HL-60 (cell line): Measurements from ENCODE around the gene KRT28.
"Not testable (repeated sequence)": the region's sequence is repeated elsewhere in the genome, so short reads cannot be mapped to it uniquely, and the experiment has no call there.

Source experiments
- DNase-seq, 2 experiments: peaks; one replicate each; pipeline ENCODE4 v3.0.0-alpha.2; 2010 to 2020; ENCODE audit warnings: low read depth in 1 of 2, low spot score in 1 of 2
- H3K27ac ChIP-seq: fragments of 250-450 bp; sonication (Bioruptor Pico); replicated peaks from 2 replicates; pipeline ENCODE4 v1.5.1; 2020; ENCODE audit warnings: mild to moderate bottlenecking, moderate library complexity
- H3K27me3 ChIP-seq: fragments of 250-450 bp; sonication (Bioruptor Pico); 2 replicates; pipeline ENCODE4 v1.5.1; 2021; ENCODE audit warnings: mild to moderate bottlenecking, moderate library complexity; ENCODE audit not compliant: insufficient read depth, poor library complexity, severe bottlenecking
- H3K4me3 ChIP-seq: replicated peaks from 2 replicates; pipeline ENCODE4 v1.5.1; 2011; ENCODE audit warnings: mild to moderate bottlenecking, control low read depth, low read length; ENCODE audit not compliant: insufficient read depth
- GABPA ChIP-seq: IDR thresholded peaks from 2 replicates; pipeline ENCODE4 v1.6.1; 2012; ENCODE audit warnings: low read depth
- POLR2AphosphoS5 ChIP-seq: IDR thresholded peaks from 2 replicates; pipeline ENCODE4 v1.6.1; 2012; ENCODE audit warnings: low read depth
- SPI1 ChIP-seq: IDR thresholded peaks from 2 replicates; pipeline ENCODE4 v1.6.1; 2012; ENCODE audit warnings: low read depth, mild to moderate bottlenecking, borderline replicate concordance
- TF ChIP-seq, protein P1 (sequence below): IDR thresholded peaks from 2 replicates; pipeline ENCODE4 v1.6.1; 2012; ENCODE audit warnings: low read depth; ENCODE audit not compliant: insufficient replicate concordance
- TF ChIP-seq, protein P2 (sequence below): IDR thresholded peaks from one replicate; pipeline ENCODE4 v1.5.1; 2011; ENCODE audit warnings: low read length, control low read depth, inconsistent platforms; ENCODE audit not compliant: insufficient read depth

Gene KRT28

DNA sequence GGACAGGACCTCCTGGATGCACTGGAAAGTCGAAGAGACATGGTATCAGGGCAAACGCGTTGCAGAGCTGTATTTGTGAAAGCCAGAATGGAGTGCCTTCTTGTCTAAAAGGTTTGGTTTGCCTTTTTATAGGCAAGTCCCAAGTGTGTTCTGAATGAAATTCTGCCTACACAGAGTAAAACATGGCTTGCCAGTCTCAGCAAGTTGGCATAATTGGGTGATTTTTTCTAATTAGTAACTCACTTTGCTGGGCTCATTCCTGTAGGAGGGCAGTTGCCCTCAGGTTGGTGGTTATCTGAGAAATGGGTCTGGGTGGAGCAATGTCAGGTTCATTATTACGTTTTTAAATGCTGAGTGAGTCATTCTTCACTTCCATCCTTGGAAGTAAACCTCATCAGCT is 44.5 kb downstream of the KRT28 start, which contains the start of gene KRT25:
TSS of gene KRT25 (minus strand) at position 101 of the 400 bp plus-strand sequence. CDS start at position 41, 60 bp downstream.
- peaks cover 4% of the 10 kb centered on the region for H3K27me3 ChIP-seq
- TF ChIP-seq SPI1 (no peak), GABPA (no peak)
- no peak within 1 kb of the TSS for H3K4me3 ChIP-seq
- DNase-seq, result no peak
- H3K27ac ChIP-seq, result no peak within 1 kb of the TSS

DNA sequence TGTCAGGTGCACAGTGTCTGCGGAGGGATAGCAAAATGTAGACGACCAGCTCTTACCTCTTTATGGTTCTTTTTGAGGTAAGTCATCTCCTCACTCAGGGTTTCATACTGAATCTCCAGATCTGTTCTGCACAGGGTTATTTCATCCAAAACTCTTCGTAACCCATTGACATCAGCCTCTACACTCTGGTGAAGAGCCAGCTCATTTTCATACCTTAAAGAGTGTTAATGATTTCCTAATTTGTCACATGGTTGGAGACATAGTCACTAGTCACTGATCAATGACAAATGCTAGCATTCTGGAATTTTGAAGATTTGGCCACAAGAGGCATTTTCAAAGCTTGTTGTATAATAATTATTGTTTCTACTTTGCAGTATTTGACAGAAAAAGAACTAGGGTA is 46.0 kb downstream of the KRT28 start:
- TF ChIP-seq SPI1 (no peak), POLR2AphosphoS5 (no peak)
- no peak overlapping the region for H3K4me3 ChIP-seq
- no peak for DNase-seq
- no peak overlapping the region for H3K27ac ChIP-seq
- H3K27me3 ChIP-seq, result peaks cover 8% of the 10 kb centered on the region

DNA sequence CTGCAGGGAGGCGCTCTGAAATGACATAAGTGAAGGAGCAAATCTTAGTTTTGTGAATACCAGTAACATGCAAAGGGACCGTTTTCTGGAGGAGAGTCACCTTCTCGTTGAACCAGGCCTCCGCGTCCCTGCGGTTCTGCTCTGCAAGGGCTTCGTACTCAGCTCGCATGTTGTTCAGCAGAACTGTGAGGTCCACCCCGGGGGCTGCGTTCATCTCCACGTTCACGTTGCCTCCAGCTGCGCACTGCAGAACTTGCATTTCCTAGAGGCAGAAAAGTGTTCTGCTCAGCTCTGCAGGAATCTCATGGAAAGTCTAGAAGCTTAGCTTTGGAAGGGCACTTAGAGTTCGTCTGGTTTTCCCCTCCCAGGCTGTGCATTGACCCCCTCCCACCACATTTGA is 48.7 kb downstream of the KRT28 start:
- Histone ChIP-seq H3K27ac (no peak overlapping the region), H3K4me3 (no peak overlapping the region), H3K27me3 (peaks cover 8% of the 10 kb centered on the region)
- TF ChIP-seq, protein P1, sequence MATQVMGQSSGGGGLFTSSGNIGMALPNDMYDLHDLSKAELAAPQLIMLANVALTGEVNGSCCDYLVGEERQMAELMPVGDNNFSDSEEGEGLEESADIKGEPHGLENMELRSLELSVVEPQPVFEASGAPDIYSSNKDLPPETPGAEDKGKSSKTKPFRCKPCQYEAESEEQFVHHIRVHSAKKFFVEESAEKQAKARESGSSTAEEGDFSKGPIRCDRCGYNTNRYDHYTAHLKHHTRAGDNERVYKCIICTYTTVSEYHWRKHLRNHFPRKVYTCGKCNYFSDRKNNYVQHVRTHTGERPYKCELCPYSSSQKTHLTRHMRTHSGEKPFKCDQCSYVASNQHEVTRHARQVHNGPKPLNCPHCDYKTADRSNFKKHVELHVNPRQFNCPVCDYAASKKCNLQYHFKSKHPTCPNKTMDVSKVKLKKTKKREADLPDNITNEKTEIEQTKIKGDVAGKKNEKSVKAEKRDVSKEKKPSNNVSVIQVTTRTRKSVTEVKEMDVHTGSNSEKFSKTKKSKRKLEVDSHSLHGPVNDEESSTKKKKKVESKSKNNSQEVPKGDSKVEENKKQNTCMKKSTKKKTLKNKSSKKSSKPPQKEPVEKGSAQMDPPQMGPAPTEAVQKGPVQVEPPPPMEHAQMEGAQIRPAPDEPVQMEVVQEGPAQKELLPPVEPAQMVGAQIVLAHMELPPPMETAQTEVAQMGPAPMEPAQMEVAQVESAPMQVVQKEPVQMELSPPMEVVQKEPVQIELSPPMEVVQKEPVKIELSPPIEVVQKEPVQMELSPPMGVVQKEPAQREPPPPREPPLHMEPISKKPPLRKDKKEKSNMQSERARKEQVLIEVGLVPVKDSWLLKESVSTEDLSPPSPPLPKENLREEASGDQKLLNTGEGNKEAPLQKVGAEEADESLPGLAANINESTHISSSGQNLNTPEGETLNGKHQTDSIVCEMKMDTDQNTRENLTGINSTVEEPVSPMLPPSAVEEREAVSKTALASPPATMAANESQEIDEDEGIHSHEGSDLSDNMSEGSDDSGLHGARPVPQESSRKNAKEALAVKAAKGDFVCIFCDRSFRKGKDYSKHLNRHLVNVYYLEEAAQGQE, result no peak
- TF ChIP-seq SPI1 (no peak), POLR2AphosphoS5 (no peak), GABPA (no peak)
- TF ChIP-seq, protein P2, sequence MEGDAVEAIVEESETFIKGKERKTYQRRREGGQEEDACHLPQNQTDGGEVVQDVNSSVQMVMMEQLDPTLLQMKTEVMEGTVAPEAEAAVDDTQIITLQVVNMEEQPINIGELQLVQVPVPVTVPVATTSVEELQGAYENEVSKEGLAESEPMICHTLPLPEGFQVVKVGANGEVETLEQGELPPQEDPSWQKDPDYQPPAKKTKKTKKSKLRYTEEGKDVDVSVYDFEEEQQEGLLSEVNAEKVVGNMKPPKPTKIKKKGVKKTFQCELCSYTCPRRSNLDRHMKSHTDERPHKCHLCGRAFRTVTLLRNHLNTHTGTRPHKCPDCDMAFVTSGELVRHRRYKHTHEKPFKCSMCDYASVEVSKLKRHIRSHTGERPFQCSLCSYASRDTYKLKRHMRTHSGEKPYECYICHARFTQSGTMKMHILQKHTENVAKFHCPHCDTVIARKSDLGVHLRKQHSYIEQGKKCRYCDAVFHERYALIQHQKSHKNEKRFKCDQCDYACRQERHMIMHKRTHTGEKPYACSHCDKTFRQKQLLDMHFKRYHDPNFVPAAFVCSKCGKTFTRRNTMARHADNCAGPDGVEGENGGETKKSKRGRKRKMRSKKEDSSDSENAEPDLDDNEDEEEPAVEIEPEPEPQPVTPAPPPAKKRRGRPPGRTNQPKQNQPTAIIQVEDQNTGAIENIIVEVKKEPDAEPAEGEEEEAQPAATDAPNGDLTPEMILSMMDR, result no peak
- DNase-seq, result no peak

DNA sequence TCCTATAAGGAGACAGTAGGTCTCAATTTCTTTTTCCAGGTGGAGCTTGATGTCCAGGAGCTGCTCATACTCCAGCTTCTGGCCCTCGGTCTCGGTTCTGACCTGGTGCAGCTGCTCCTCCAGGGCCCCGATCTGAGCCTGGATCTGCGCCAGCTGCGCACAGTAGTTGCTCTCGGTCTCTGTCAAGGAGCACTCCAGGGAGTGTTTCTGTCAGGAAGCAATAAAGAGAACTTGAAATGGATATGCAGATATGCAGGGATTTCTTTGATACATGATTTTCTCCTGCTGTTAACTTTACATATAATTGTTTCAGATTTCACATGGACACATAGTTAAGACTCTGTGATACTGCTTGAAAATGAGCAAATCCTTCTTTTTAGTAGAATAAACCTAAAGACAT is 49.4 kb downstream of the KRT28 start:
- TF ChIP-seq POLR2AphosphoS5 (no peak), GABPA (no peak), SPI1 (no peak)
- TF ChIP-seq, protein P2, result no peak
- TF ChIP-seq, protein P1, result no peak
- Histone ChIP-seq H3K27ac (no peak overlapping the region), H3K4me3 (no peak overlapping the region), H3K27me3 (peaks cover 8% of the 10 kb centered on the region)
- DNase-seq, result no peak

DNA sequence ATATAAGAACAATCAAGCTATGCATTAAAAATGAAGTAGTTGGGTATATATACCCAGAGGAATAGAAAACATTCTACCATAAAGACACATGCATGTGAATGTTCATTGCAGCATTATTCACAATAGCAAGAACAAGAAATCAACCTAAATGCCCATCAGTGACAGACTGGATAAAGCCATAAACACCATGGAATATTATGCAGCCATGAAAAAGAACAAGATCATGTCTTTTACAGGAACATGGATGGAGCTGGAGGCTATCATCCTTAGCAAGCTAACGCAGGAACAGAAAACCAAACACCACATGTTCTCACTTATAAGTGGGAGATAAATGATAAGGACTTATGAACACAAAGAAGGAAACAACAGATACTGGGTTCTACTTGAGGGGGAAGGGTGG is 51.1 kb downstream of the KRT28 start:
- H3K27me3 ChIP-seq, H3K4me3 ChIP-seq, DNase-seq, H3K27ac ChIP-seq: not testable (repeated sequence)
